ENCODE data around the gene PRAMEF15.
A peak's percentile ranks its signal among the peaks of the same experiment; 100 is the strongest.
"Not testable (repeated sequence)": the region's sequence is repeated elsewhere in the genome, so short reads cannot be mapped to it uniquely, and the experiment has no call there.

The PRAMEF15 gene

DNA sequence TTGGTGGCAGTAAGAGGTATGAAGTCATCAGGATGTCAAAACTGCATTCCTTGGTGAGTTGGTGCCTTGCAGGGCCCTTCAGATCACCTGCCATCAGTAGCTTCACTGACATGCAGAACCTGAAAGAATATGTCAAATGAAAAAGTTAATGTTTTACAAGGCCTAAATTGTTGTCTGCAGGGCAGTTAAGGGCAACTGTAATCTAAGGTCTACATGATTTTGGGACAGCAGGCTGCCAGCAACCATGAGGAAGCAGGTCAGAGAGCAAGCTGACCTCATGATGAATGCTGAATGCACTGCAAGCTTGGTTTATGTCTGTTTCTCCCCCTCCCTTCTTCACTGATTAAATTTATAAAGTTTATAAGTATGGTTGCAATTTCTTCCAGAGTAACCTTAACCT lies 13.2 kb upstream of the PRAMEF15 start:
- H3K9me3 ChIP-seq (ENCODE audit: control extremely low read depth in 1 of 5, control insufficient read depth in 4 of 5, insufficient read depth in 2 of 5, low read depth in 1 of 5, low read length in 4 of 5); H3K27me3 ChIP-seq (replicated peaks in 2 of 5; ENCODE audit: control insufficient read depth in 4 of 5, insufficient read depth in 5 of 5, low read length in 4 of 5); H3K4me1 ChIP-seq (ENCODE audit: control extremely low read depth in 1 of 4, control insufficient read depth in 4 of 4, insufficient read depth in 4 of 4, low read length in 3 of 4); H3K36me3 ChIP-seq (ENCODE audit: control insufficient read depth in 4 of 4, insufficient read depth in 4 of 4, low read length in 3 of 4); DNase-seq; CTCF ChIA-PET; H3K4me3 ChIP-seq (ENCODE audit: control insufficient read depth in 1 of 7, extremely low read depth in 1 of 7, insufficient read depth in 4 of 7, low read depth in 2 of 7, low read length in 6 of 7); POLR2A ChIA-PET; H3K27ac ChIP-seq (ENCODE audit: insufficient read depth in 1 of 2, low read depth in 1 of 2, low read length in 2 of 2, poor library complexity in 1 of 2, severe bottlenecking in 2 of 2): not testable (repeated sequence)

DNA sequence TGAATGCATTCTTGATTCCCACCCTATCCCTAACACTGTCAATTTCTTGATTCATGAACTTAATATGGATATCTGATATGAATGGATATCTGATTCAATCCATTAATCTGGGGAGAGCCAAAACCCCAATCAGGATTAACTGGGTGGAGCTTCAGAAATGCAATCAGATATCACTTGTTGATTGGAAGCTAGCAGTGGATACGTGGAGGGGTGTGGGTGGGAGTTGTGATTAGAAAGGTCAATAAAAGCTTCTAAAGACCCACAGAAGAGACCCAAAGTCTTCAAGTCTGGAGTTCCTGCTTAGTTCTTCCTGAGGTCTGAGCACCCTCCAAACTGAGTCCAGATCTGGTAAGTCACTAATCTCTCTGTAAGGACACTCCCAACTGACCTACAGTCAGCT lies 12.1 kb upstream of the PRAMEF15 start, which contains the start of gene PRAMEF33:
PRAMEF33 (plus strand) TSS at position 301 of the 400 bp plus-strand sequence. CDS start 2,416 bp downstream, outside the sequence.
- H3K36me3 ChIP-seq (ENCODE audit: control insufficient read depth in 4 of 4, insufficient read depth in 4 of 4, low read length in 3 of 4); H3K27ac ChIP-seq (ENCODE audit: insufficient read depth in 1 of 2, low read depth in 1 of 2, low read length in 2 of 2, poor library complexity in 1 of 2, severe bottlenecking in 2 of 2); H3K9me3 ChIP-seq (ENCODE audit: control extremely low read depth in 1 of 5, control insufficient read depth in 4 of 5, insufficient read depth in 2 of 5, low read depth in 1 of 5, low read length in 4 of 5); H3K4me1 ChIP-seq (ENCODE audit: control extremely low read depth in 1 of 4, control insufficient read depth in 4 of 4, insufficient read depth in 4 of 4, low read length in 3 of 4); DNase-seq; H3K4me3 ChIP-seq (ENCODE audit: control insufficient read depth in 1 of 7, extremely low read depth in 1 of 7, insufficient read depth in 4 of 7, low read depth in 2 of 7, low read length in 6 of 7); CTCF ChIA-PET; POLR2A ChIA-PET; H3K27me3 ChIP-seq (replicated peaks in 2 of 5; ENCODE audit: control insufficient read depth in 4 of 5, insufficient read depth in 5 of 5, low read length in 4 of 5): not testable (repeated sequence)
- no CpG with 5 or more reads among the region's 1 CpG for WGBS (ENCODE audit: insufficient coverage)

DNA sequence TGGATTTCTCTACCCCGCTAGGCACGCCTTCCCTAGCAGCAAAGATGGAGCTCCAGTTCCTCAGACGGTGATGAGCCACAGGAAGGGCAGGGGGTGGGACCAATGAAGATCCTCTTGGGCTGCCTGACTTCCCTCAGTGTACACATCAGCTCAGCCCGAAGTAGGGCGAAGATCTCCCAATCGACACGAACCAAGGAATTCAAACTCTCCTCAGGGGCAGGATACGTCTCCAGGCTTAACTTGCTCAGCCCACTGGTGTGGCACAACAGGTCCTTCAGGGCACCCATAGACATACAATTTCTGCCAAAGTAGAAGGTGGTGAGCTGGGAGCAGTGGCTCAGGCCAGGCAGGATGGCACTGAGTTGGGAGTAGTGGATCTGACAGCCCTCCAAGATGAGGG lies 27.1 kb downstream of the PRAMEF15 start:
- DNase-seq; H3K9me3 ChIP-seq (ENCODE audit: control extremely low read depth in 1 of 5, control insufficient read depth in 4 of 5, insufficient read depth in 2 of 5, low read depth in 1 of 5, low read length in 4 of 5); H3K4me3 ChIP-seq (ENCODE audit: control insufficient read depth in 1 of 7, extremely low read depth in 1 of 7, insufficient read depth in 4 of 7, low read depth in 2 of 7, low read length in 6 of 7); H3K36me3 ChIP-seq (ENCODE audit: control insufficient read depth in 4 of 4, insufficient read depth in 4 of 4, low read length in 3 of 4); H3K27me3 ChIP-seq (replicated peaks in 2 of 5; ENCODE audit: control insufficient read depth in 4 of 5, insufficient read depth in 5 of 5, low read length in 4 of 5); CTCF ChIA-PET; H3K27ac ChIP-seq (ENCODE audit: insufficient read depth in 1 of 2, low read depth in 1 of 2, low read length in 2 of 2, poor library complexity in 1 of 2, severe bottlenecking in 2 of 2); POLR2A ChIA-PET; H3K4me1 ChIP-seq (ENCODE audit: control extremely low read depth in 1 of 4, control insufficient read depth in 4 of 4, insufficient read depth in 4 of 4, low read length in 3 of 4): not testable (repeated sequence)
- WGBS (ENCODE audit: insufficient coverage) = 100% methylated on average over 1 of the region's 8 CpGs

DNA sequence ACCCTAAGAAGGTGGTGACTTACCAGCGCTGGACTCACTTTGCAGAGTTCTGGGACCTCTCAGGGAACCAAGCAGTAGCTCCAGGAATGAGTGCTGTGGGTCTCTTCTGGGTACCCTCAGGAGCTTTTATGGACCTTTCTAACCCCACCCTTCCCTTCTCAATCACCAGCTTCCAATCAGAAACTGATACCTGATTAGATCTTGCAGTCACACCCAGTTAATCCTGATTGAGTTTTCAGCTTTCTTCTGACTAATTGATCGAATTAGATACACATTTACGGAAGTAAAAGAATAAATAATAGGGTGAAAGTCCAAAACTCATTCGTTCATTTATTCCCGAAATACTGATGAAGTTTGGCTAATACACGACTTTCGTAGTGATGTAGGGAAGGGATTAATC lies 31.7 kb downstream of the PRAMEF15 start, which contains the start of gene PRAMEF14:
PRAMEF14 (minus strand) TSS at position 101 of the 400 bp plus-strand sequence. CDS start 1,820 bp downstream, outside the sequence.
- no CpG with 5 or more reads among the region's 7 CpGs for WGBS (ENCODE audit: insufficient coverage)
- CTCF ChIA-PET, POLR2A ChIA-PET: not testable (repeated sequence)

DNA sequence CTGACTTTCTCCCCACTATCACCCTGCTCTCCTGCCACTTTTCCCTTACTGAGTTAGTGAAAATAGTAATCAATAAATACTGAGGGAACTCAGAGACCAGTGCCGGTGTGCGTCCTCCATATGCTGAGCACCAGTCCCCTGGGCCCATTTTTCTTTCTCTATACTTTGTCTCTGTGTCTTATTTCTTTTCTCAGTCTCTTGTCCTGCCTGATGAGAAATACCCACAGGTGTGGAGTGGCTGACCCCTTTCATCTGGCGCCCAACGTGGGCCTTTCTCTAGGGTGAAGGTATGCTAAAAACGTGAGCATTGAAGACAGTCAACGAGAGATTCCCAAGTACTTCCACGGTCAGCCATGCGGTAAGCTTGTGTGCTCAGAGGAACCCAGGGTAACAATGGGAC lies 38.1 kb downstream of the PRAMEF15 start:
- H3K9me3 ChIP-seq (ENCODE audit: control extremely low read depth in 1 of 5, control insufficient read depth in 4 of 5, insufficient read depth in 2 of 5, low read depth in 1 of 5, low read length in 4 of 5); DNase-seq; H3K27me3 ChIP-seq (replicated peaks in 2 of 5; ENCODE audit: control insufficient read depth in 4 of 5, insufficient read depth in 5 of 5, low read length in 4 of 5); H3K36me3 ChIP-seq (ENCODE audit: control insufficient read depth in 4 of 4, insufficient read depth in 4 of 4, low read length in 3 of 4); CTCF ChIA-PET; POLR2A ChIA-PET; H3K27ac ChIP-seq (ENCODE audit: insufficient read depth in 1 of 2, low read depth in 1 of 2, low read length in 2 of 2, poor library complexity in 1 of 2, severe bottlenecking in 2 of 2); H3K4me3 ChIP-seq (ENCODE audit: control insufficient read depth in 1 of 7, extremely low read depth in 1 of 7, insufficient read depth in 4 of 7, low read depth in 2 of 7, low read length in 6 of 7); H3K4me1 ChIP-seq (ENCODE audit: control extremely low read depth in 1 of 4, control insufficient read depth in 4 of 4, insufficient read depth in 4 of 4, low read length in 3 of 4): not testable (repeated sequence)
- no CpG with 5 or more reads among the region's 8 CpGs for WGBS (ENCODE audit: insufficient coverage)

More for the DNA sequence above, 31.7 kb downstream of the PRAMEF15 start, which contains the start of gene PRAMEF14:
- H3K27me3 ChIP-seq (replicated peaks in 2 of 5; ENCODE audit: control insufficient read depth in 4 of 5, insufficient read depth in 5 of 5, low read length in 4 of 5); DNase-seq; H3K9me3 ChIP-seq (ENCODE audit: control extremely low read depth in 1 of 5, control insufficient read depth in 4 of 5, insufficient read depth in 2 of 5, low read depth in 1 of 5, low read length in 4 of 5); H3K4me3 ChIP-seq (ENCODE audit: control insufficient read depth in 1 of 7, extremely low read depth in 1 of 7, insufficient read depth in 4 of 7, low read depth in 2 of 7, low read length in 6 of 7); H3K36me3 ChIP-seq (ENCODE audit: control insufficient read depth in 4 of 4, insufficient read depth in 4 of 4, low read length in 3 of 4); H3K27ac ChIP-seq (ENCODE audit: insufficient read depth in 1 of 2, low read depth in 1 of 2, low read length in 2 of 2, poor library complexity in 1 of 2, severe bottlenecking in 2 of 2); H3K4me1 ChIP-seq (ENCODE audit: control extremely low read depth in 1 of 4, control insufficient read depth in 4 of 4, insufficient read depth in 4 of 4, low read length in 3 of 4): not testable (repeated sequence)

DNA sequence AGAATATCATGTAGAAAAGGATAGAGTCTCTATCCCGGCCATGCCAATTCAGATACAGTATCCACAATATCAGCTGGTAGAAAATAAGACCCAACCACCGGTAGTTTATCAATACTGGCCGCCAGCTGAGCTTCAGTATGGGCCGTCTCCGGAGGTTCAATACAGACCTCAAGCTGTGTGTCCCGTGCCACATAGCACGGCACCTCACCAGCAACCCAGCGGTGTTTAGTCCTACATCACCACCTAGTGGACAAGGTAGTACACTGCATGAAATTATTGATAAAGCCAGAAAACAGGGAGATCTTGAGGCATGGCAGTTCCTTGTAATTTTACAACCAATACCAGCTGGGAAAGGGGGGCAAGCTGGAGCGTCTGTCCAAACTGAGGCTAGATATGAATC lies 39.1 kb downstream of the PRAMEF15 start:
- H3K36me3 ChIP-seq (ENCODE audit: control insufficient read depth in 4 of 4, insufficient read depth in 4 of 4, low read length in 3 of 4); POLR2A ChIA-PET; H3K27ac ChIP-seq (ENCODE audit: insufficient read depth in 1 of 2, low read depth in 1 of 2, low read length in 2 of 2, poor library complexity in 1 of 2, severe bottlenecking in 2 of 2); DNase-seq; H3K9me3 ChIP-seq (ENCODE audit: control extremely low read depth in 1 of 5, control insufficient read depth in 4 of 5, insufficient read depth in 2 of 5, low read depth in 1 of 5, low read length in 4 of 5); H3K4me3 ChIP-seq (ENCODE audit: control insufficient read depth in 1 of 7, extremely low read depth in 1 of 7, insufficient read depth in 4 of 7, low read depth in 2 of 7, low read length in 6 of 7); CTCF ChIA-PET; H3K4me1 ChIP-seq (ENCODE audit: control extremely low read depth in 1 of 4, control insufficient read depth in 4 of 4, insufficient read depth in 4 of 4, low read length in 3 of 4); H3K27me3 ChIP-seq (replicated peaks in 2 of 5; ENCODE audit: control insufficient read depth in 4 of 5, insufficient read depth in 5 of 5, low read length in 4 of 5): not testable (repeated sequence)
- WGBS (ENCODE audit: insufficient coverage) = no CpG with 5 or more reads among the region's 9 CpGs

DNA sequence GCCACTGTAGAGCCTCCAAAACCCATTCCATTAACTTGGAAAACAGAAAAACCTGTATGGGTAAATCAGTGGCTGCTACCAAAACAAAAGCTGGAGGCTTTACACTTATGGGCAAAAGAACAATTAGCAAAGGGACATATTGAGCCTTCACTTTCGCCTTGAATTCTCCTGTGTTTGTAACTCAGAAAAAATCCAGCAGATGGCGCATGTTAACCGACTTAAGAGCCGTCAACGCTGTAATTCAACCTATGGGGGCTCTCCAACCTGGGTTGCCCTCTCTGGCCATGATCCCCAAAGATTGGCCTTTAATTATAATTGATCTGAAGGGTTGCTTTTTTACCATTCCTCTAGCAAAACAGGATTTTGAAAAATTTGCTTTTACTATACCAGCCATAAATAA lies 41.4 kb downstream of the PRAMEF15 start:
- POLR2A ChIA-PET; H3K4me1 ChIP-seq (ENCODE audit: control extremely low read depth in 1 of 4, control insufficient read depth in 4 of 4, insufficient read depth in 4 of 4, low read length in 3 of 4); CTCF ChIA-PET; H3K27ac ChIP-seq (ENCODE audit: insufficient read depth in 1 of 2, low read depth in 1 of 2, low read length in 2 of 2, poor library complexity in 1 of 2, severe bottlenecking in 2 of 2); H3K27me3 ChIP-seq (replicated peaks in 2 of 5; ENCODE audit: control insufficient read depth in 4 of 5, insufficient read depth in 5 of 5, low read length in 4 of 5); H3K9me3 ChIP-seq (ENCODE audit: control extremely low read depth in 1 of 5, control insufficient read depth in 4 of 5, insufficient read depth in 2 of 5, low read depth in 1 of 5, low read length in 4 of 5); H3K36me3 ChIP-seq (ENCODE audit: control insufficient read depth in 4 of 4, insufficient read depth in 4 of 4, low read length in 3 of 4); H3K4me3 ChIP-seq (ENCODE audit: control insufficient read depth in 1 of 7, extremely low read depth in 1 of 7, insufficient read depth in 4 of 7, low read depth in 2 of 7, low read length in 6 of 7): not testable (repeated sequence)
- WGBS (ENCODE audit: insufficient coverage) = 0% methylated on average over 4 of the region's 5 CpGs
- DNase-seq = peak; percentile 73 to 83 (median 82)

All from common myeloid progenitor, CD34-positive (primary cell).